Astrocyte of the cerebellum (primary cell): Measurements from ENCODE around the gene SLC24A4.

Experiments used
- DNase-seq: peaks from one replicate; pipeline ENCODE4 v3.0.0-alpha.2; 2011; ENCODE audit warnings: low read depth
- H3K4me3 ChIP-seq: 2 replicates; pipeline ENCODE4 v1.5.1; 2011; ENCODE audit warnings: mild to moderate bottlenecking, low read depth, low read length, moderate library complexity
- in situ Hi-C: cut with HindIII; loops from 2 replicates; pipeline ENCODE4 v1.10.0; 2017; ENCODE audit warnings: low sequenced_read_pairs
- TF ChIP-seq, protein P1 (sequence below): IDR thresholded peaks from 2 replicates; pipeline ENCODE4 v1.5.1; 2012; ENCODE audit warnings: low read length, low read depth, moderate library complexity, mild to moderate bottlenecking; ENCODE audit errors: missing control alignments

The SLC24A4 gene

DNA sequence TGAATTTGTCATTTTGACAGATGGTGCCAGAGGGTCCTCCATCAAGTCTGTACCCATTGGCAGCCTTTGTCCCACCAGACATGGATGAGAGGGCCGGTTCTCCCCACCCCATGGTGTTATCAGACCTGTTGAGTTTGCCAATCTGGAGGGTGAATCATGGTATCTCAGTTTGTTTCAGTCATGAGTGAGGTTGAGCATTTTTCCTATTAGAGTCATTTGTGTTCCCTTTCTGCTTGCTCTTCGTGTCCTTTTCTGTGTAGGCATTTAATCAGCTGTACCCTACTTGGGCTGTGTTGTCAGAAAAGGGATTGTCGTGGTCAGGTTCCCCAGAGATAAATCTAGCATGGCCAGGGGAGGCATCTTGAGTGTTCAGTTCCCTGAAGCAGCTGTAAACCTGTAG, 30.5 kb downstream of the SLC24A4 start:
- DNase-seq = no peak
- in situ Hi-C loops = no loop called here

DNA sequence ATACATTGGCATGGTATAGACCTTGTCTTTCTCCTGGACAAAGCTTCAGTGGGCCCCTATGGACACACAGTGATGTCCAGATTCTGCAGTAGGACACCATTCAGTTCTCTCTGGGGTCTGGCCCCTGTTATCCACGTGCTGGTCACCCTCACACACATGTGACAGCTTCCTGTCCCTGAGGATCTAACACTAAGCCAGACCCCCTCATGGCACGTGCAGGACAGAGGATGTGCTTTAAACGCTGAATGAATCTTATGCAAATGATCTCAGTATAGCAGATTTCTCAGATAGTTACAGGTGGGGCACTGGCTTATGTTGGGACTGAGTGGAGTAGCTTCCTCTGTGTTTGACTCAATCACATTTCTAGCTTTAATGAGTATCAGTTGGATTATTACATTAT, 33.7 kb downstream of the SLC24A4 start:
- TF ChIP-seq, protein P1, sequence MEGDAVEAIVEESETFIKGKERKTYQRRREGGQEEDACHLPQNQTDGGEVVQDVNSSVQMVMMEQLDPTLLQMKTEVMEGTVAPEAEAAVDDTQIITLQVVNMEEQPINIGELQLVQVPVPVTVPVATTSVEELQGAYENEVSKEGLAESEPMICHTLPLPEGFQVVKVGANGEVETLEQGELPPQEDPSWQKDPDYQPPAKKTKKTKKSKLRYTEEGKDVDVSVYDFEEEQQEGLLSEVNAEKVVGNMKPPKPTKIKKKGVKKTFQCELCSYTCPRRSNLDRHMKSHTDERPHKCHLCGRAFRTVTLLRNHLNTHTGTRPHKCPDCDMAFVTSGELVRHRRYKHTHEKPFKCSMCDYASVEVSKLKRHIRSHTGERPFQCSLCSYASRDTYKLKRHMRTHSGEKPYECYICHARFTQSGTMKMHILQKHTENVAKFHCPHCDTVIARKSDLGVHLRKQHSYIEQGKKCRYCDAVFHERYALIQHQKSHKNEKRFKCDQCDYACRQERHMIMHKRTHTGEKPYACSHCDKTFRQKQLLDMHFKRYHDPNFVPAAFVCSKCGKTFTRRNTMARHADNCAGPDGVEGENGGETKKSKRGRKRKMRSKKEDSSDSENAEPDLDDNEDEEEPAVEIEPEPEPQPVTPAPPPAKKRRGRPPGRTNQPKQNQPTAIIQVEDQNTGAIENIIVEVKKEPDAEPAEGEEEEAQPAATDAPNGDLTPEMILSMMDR = no peak
- no peak for DNase-seq
- in situ Hi-C loops = loop anchor here (5.0 kb wide), 1 partner anchor 49 kb away; no protein-coding TSS in a partner anchor
- H3K4me3 ChIP-seq = no peak overlapping the region

More for the DNA sequence above, 30.5 kb downstream of the SLC24A4 start:
- H3K4me3 ChIP-seq = no peak overlapping the region
- TF ChIP-seq, protein P1 = no peak

DNA sequence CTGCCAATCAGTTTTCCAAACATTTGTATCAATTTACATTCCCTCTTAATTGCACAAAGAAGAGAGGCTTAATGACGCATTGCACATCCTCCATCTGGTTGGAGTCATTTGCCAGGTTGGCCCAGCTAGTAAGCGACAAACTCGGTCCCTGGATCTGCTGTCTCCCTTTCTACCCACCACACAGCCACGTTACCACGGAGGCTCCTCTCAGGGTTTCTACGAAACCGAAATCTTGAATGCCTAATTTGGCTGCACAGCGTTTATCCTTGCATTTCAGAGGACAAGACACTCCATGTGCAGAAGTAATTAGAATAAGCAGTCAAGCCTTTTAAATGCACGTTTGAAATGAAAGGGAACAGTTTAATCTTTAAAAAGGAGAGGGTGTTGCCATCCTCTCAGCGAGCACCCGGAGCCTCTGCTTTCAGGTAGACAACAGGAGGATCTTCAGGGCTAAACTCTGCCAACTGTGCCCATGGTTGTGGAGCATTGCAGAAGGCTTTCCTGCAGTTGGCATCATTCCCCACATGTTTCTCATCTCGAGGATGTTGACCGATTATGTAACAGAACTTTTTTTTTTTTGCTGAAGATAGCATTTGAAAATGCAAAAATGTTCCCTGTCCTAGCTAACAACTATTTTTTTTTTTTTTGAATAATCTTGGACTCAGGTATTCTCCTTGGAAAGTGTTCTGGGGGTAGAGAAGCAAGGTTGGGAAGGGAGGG, 37.8 kb downstream of the SLC24A4 start:
- no peak for DNase-seq
- no peak overlapping the region for H3K4me3 ChIP-seq
- TF ChIP-seq, protein P1 = no peak
- in situ Hi-C loops = no loop called here

DNA sequence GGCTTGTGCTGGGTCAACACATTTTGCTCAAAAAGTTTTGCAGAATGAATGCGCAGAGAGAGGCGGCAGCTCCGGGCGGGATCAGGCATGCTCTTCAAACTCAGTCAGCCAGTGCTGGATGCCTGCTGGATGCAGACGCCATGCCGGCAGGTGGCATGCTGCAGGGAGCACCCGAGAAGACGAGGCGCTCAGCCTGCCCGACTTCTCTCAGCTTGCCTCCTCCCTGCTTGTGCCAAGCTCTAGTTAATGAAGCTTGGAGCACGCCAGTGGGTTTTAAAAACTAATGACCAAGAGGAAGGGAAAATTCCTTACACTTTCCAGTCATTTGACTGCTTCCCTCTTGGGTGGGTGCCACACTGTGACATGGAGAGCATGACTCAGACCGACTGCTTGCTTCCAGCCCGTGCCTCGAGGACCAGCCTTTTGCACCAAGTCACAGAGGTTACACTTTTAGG, 39.8 kb downstream of the SLC24A4 start:
- TF ChIP-seq, protein P1 = no peak
- DNase-seq = no peak
- in situ Hi-C loops = no loop called here
- H3K4me3 ChIP-seq = no peak overlapping the region

DNA sequence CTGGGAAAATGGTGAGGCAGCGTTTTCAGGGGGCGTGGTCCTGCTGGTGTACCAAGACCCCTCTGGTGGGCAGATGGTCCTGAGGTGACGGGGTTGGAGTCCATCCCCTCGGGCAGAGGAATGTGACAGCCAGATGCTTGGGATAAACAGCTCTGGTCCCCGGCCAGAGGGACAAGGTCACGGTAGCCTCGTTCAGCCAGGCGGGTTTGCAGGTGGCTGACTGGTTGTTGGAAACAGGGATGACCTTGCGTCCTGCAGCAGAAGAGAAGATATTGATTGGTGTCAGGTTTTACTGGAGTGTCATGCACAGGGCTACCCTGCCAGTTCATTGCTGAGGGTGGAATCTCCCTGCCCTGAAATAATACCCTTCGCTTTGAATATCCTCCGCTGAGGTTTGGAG, 43.3 kb downstream of the SLC24A4 start:
- H3K4me3 ChIP-seq = no peak overlapping the region
- no peak for DNase-seq
- in situ Hi-C loops = no loop called here
- TF ChIP-seq, protein P1 = no peak

DNA sequence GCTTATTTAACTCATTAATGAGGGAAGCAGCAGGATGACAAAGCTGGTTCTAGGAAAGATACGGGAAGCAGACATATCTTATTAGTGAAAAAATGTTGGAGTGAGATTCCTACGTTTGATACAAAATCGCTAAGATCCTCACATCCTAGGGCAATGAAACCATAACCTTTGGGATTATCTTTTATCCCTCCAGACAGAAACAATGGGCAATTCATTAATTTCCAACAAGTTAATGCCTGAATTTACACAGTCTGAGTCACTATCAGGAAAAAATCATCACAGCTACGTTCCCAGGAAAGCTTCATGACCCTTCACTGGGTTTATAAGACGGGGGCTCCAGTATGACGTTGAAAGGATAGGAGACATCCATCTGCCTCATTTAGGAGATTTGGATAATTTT, 45.0 kb downstream of the SLC24A4 start:
- no peak for DNase-seq
- in situ Hi-C loops = no loop called here
- TF ChIP-seq, protein P1 = no peak
- no peak overlapping the region for H3K4me3 ChIP-seq
